Measurements from ENCODE around the gene COCH. TPM values are rescaled to one million over a fixed set of nuclear protein-coding genes. Genes with fewer than 3 reads are reported as not detected.
"Not testable (repeated sequence)": the region's sequence is repeated elsewhere in the genome, so short reads cannot be mapped to it uniquely, and the experiment has no call there.

Gene COCH
- polyA plus RNA-seq, 1 donor = 6.9 TPM

- DNase-seq (ENCODE audit: low read depth) = no peak
Observed at GRCh38 chr14:30921305-30921704, 46.9 kb downstream of the COCH start.

- no peak for DNase-seq (ENCODE audit: low read depth)
Observed at GRCh38 chr14:30921788-30922187, 47.4 kb downstream of the COCH start.

- no peak for DNase-seq (ENCODE audit: low read depth)
Observed at GRCh38 chr14:30925254-30925653, 50.9 kb downstream of the COCH start.

- no peak for DNase-seq (ENCODE audit: low read depth)
Observed at GRCh38 chr14:30928462-30928861, 54.1 kb downstream of the COCH start.

- DNase-seq (ENCODE audit: low read depth) = not testable (repeated sequence)
Observed at GRCh38 chr14:30933937-30934336, 59.6 kb downstream of the COCH start.

GRCh38 chr14:30935445-30935844, 61.1 kb downstream of the COCH start:
- no peak for DNase-seq (ENCODE audit: low read depth)

- no peak for DNase-seq (ENCODE audit: low read depth)
Observed at GRCh38 chr14:30938617-30939016, 64.3 kb downstream of the COCH start.

Other genes starting within 250 kb of the COCH start
- 13.5 TPM for gene AP4S1, start 151.1 kb downstream of the COCH start, polyA plus RNA-seq (ENCODE audit: insufficient read length)
- 47.6 TPM for gene STRN3, start 151.8 kb downstream of the COCH start, polyA plus RNA-seq (ENCODE audit: insufficient read length)